HG03342 (cell line): ENCODE measurements around the gene SPATA33.
"Not testable (repeated sequence)": the region's sequence is repeated elsewhere in the genome, so short reads cannot be mapped to it uniquely, and the experiment has no call there.

Source experiments
- ATAC-seq: cut with Tn5 transposase; IDR thresholded peaks from one replicate; pipeline ENCODE4 v1.9.1; 2021; ENCODE audit warnings: mild to moderate bottlenecking, moderate library complexity; ENCODE audit not compliant: unreplicated experiment

SPATA33 gene

GRCh38 chr16:89658221-89658879, 714 bp downstream of the SPATA33 start:
- peak; percentile 6 for ATAC-seq

- ATAC-seq: no peak
Observed at GRCh38 chr16:89660146-89660545, 2.5 kb downstream of the SPATA33 start.

GRCh38 chr16:89661215-89661614, 3.6 kb downstream of the SPATA33 start:
- no peak for ATAC-seq

- ATAC-seq: not testable (repeated sequence)
Observed at GRCh38 chr16:89664238-89664637, 6.6 kb downstream of the SPATA33 start.

- not testable (repeated sequence) for ATAC-seq
Observed at GRCh38 chr16:89667000-89667399, 9.4 kb downstream of the SPATA33 start.

GRCh38 chr16:89667633-89668032, 10.0 kb downstream of the SPATA33 start:
- no peak for ATAC-seq

- ATAC-seq: no peak
Observed at GRCh38 chr16:89668790-89669158, 11.1 kb downstream of the SPATA33 start.

GRCh38 chr16:89669755-89670154, 12.1 kb downstream of the SPATA33 start:
- no peak for ATAC-seq

- no peak for ATAC-seq
Observed at GRCh38 chr16:89670496-89671431, 13.1 kb downstream of the SPATA33 start.

GRCh38 chr16:89671565-89671964, 13.9 kb downstream of the SPATA33 start:
- not testable (repeated sequence) for ATAC-seq

GRCh38 chr16:89672177-89672941, 14.7 kb downstream of the SPATA33 start:
- no peak for ATAC-seq

GRCh38 chr16:89678258-89678657, 20.6 kb downstream of the SPATA33 start:
- ATAC-seq: no peak

- no peak for ATAC-seq
Observed at GRCh38 chr16:89685916-89686315, 28.3 kb downstream of the SPATA33 start.

GRCh38 chr16:89686520-89687091, 29.0 kb downstream of the SPATA33 start, which contains the start of gene CDK10:
Gene CDK10 (plus strand): TSS chr16:89686689. CDS start chr16:89686711, 22 bp downstream.
- peak; percentile 74 for ATAC-seq

- peak; percentile 36 for ATAC-seq
Observed at GRCh38 chr16:89687092-89687940, 29.7 kb downstream of the SPATA33 start.

- ATAC-seq: no peak
Observed at GRCh38 chr16:89688395-89688794, 30.8 kb downstream of the SPATA33 start.

- ATAC-seq: no peak
Observed at GRCh38 chr16:89689142-89689541, 31.5 kb downstream of the SPATA33 start.

GRCh38 chr16:89689621-89690020, 32.0 kb downstream of the SPATA33 start:
- ATAC-seq: not testable (repeated sequence)

- ATAC-seq: no peak
Observed at GRCh38 chr16:89690392-89690901, 32.8 kb downstream of the SPATA33 start.
